Left lung (tissue), 14 donors: ENCODE data around the gene TAF11L5. TPM values are rescaled to one million over a fixed set of nuclear protein-coding genes. Genes with fewer than 3 reads are reported as not detected.
"Not testable (repeated sequence)": the region's sequence is repeated elsewhere in the genome, so short reads cannot be mapped to it uniquely, and the experiment has no call there.

ENCODE experiments used
- ATAC-seq: fragments of 200-7000 bp; cut with Tn5 transposase; one replicate; pipeline ENCODE4 v1.9.1; 2020; ENCODE audit warnings: moderate library complexity
- DNase-seq, 4 donors: peaks; one replicate each; pipeline ENCODE4 v3.0.0-alpha.2; 2013 to 2020
- H3K27ac ChIP-seq, 2 donors: fragments of 200-600 bp; sonication (generic) in 1 of 2; one replicate each; pipeline versions ENCODE4 v1.5.0 to v1.8.0; 2020 to 2021
- H3K27me3 ChIP-seq, 2 donors: fragments of 200-600 bp; sonication (generic) in 1 of 2; one replicate each; pipeline versions ENCODE4 v1.5.0 to v1.8.0; 2020 to 2021
- H3K36me3 ChIP-seq, 2 donors: fragments of 200-600 bp; sonication (generic) in 1 of 2; one replicate each; pipeline versions ENCODE4 v1.5.0 to v1.8.0; 2020 to 2021
- H3K4me1 ChIP-seq, 2 donors: fragments of 200-600 bp; one replicate each; pipeline ENCODE4 v1.8.0; 2021
- H3K4me3 ChIP-seq, 2 donors: fragments of 200-600 bp; sonication (generic) in 1 of 2; one replicate each; pipeline versions ENCODE4 v1.5.0 to v1.8.0; 2020 to 2021; ENCODE audit warnings: mild to moderate bottlenecking in 1 of 2
- H3K9me3 ChIP-seq, 2 donors: fragments of 200-600 bp; sonication (generic) in 1 of 2; one replicate each; pipeline versions ENCODE4 v1.5.0 to v1.8.0; 2020 to 2021
- intact Hi-C, 2 donors: fragments of 100-400 bp; cut with DNase I; formaldehyde crosslinking; loops; one replicate each; pipeline versions ENCODE4 v1.11.2 to v1.14.2; 2022
- long read RNA-seq, 12 donors: library from polyadenylated mRNA in 2 of 12; unstranded in 2 of 12; transcript quantifications; one replicate each; pipeline ENCODE4 v2.0.0 and lab custom pipeline, GENCODE V29; 2019 to 2026
- polyA plus RNA-seq, 6 donors: library from polyadenylated mRNA; unstranded; fragments of 120-200 nt; gene quantifications; one replicate each; pipeline ENCODE4 v1.2.1, GENCODE V29; 2013; ENCODE audit not compliant: insufficient read length in 6 of 6
- total RNA-seq, 2 donors: library from RNA; stranded (reverse); fragmentation: NEBNext Ultra II Directional; extraction: Animal tissue kit (Norgen Biotek cat#: 25700); gene quantifications; one replicate each; pipeline ENCODE4 v1.2.1, GENCODE V29; 2021
- TF ChIP-seq, protein P1 (sequence below), 2 donors: fragments of 200-600 bp; sonication (generic) in 1 of 2; IDR thresholded peaks; one replicate each; pipeline versions ENCODE4 v1.5.0 to v1.8.0; 2021; ENCODE audit warnings: antibody characterized with exemption in 2 of 2
- donor health status: DM: no; HTN: yes; CAD: no.
- donor health status: DM: no; HTN: no; CAD: no.

TAF11L5 gene
- total RNA-seq: not detected
- not detected for polyA plus RNA-seq
- long read RNA-seq, donor 1: 0 reads
- long read RNA-seq, donor 2: 0 reads
- long read RNA-seq, donor 3: 0 reads
- long read RNA-seq, donor 4: 0 reads
- long read RNA-seq, donor 5: 0 reads
- long read RNA-seq, donor 6: 0 reads
- long read RNA-seq, donor 7: 0 reads
- long read RNA-seq, donor 8: 0 reads
- long read RNA-seq, donor 9: 0 reads
- long read RNA-seq, donor 10: 0 reads
- long read RNA-seq, donor 11: 0 reads
- long read RNA-seq, donor 12: 0 reads

DNA sequence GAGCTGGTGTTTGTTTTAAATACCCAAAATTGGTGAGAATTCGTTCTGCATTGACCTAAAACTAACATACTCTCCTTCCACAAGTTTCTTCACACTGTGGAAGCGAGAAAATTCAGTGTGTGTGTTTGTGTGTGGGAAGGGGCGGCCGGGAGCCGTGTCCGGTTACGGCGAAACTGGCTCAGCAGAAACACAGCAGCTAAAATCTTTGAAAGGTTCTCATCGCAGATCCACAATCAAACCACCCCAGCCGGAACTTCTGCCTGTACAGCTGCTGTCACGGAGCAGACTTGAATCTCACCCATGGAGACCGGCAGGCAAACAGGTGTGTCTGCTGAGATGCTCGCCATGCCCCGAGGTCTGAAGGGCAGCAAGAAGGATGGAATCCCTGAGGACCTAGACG lies at the start of gene TAF11L5:
TSS of gene TAF11L5 (plus strand) at position 301 of the 400 bp plus-strand sequence.
- H3K27ac ChIP-seq, intact Hi-C loops, H3K4me3 ChIP-seq, H3K36me3 ChIP-seq, H3K4me1 ChIP-seq, DNase-seq, H3K9me3 ChIP-seq, ATAC-seq, H3K27me3 ChIP-seq: not testable (repeated sequence)

DNA sequence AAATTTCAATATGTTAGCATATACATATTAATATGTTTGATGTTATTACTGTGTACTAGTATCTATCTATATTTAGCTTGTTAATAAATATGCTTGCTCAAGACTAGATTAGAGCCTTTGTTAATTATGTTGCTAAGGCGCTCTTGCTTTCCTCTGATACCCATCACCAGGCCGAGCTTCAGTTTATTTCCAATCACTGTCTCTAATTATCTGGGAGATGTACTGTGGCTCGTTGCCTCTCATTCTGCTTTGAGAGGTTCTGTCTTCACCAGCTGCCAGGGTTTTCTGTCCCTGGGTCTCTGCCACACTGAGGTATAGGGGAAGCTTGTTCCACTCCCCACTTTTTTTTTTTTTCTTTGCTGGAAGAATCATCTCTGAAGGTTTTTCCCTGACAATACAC lies 48.0 kb upstream of the TAF11L5 start:
- Histone ChIP-seq H3K27ac (no peak overlapping the region), H3K4me3 (no peak overlapping the region), H3K27me3 (no peaks in the 10 kb centered on the region), H3K4me1 (no peaks in the 10 kb centered on the region), H3K9me3 (no peaks in the 10 kb centered on the region), H3K36me3 (no peaks in the 10 kb centered on the region)
- no peak for ATAC-seq
- no peak for DNase-seq
- TF ChIP-seq, protein P1, sequence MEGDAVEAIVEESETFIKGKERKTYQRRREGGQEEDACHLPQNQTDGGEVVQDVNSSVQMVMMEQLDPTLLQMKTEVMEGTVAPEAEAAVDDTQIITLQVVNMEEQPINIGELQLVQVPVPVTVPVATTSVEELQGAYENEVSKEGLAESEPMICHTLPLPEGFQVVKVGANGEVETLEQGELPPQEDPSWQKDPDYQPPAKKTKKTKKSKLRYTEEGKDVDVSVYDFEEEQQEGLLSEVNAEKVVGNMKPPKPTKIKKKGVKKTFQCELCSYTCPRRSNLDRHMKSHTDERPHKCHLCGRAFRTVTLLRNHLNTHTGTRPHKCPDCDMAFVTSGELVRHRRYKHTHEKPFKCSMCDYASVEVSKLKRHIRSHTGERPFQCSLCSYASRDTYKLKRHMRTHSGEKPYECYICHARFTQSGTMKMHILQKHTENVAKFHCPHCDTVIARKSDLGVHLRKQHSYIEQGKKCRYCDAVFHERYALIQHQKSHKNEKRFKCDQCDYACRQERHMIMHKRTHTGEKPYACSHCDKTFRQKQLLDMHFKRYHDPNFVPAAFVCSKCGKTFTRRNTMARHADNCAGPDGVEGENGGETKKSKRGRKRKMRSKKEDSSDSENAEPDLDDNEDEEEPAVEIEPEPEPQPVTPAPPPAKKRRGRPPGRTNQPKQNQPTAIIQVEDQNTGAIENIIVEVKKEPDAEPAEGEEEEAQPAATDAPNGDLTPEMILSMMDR (IDR thresholded peaks at IDR 0.05): no peak
- intact Hi-C loops: no loop called here

DNA sequence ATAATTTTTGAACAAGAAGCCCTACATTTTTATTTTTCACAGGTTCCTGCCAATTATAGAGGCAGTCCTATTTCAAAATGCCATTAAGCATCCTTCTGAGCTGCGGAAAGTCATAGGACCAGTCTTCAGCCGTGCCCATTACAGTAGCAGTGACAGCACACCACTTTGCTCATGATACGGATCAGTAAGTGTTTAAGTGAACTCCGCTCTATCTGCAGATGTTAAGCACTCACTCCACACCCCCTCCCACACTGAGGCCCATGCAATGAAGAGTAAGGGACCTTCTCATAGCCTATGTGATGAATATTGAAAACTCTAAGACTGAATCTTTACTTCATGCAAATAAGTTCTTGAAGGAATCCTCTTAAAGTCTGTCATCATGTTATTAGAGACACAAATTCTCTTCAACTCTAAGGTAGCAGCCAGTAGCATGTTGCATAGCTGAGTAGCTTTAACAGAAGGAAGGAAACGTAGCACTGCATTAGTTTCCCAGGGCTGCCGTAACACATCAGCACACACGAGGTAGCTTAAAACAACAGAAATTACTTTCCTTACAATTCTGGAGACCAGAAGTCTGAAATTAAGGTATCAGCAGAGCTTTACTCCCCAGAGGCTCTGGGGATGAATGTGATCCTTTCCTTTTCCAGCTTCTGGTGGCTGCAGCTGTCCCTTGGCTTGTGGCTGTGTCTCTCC lies 47.3 kb upstream of the TAF11L5 start:
- Histone ChIP-seq H3K9me3 (no peaks in the 10 kb centered on the region), H3K36me3 (no peaks in the 10 kb centered on the region), H3K27me3 (no peaks in the 10 kb centered on the region), H3K4me1 (no peaks in the 10 kb centered on the region), H3K4me3 (no peak overlapping the region), H3K27ac (no peak overlapping the region)
- intact Hi-C loops: no loop called here
- no peak for DNase-seq
- TF ChIP-seq, protein P1 (IDR thresholded peaks at IDR 0.05): no peak
- ATAC-seq: no peak

DNA sequence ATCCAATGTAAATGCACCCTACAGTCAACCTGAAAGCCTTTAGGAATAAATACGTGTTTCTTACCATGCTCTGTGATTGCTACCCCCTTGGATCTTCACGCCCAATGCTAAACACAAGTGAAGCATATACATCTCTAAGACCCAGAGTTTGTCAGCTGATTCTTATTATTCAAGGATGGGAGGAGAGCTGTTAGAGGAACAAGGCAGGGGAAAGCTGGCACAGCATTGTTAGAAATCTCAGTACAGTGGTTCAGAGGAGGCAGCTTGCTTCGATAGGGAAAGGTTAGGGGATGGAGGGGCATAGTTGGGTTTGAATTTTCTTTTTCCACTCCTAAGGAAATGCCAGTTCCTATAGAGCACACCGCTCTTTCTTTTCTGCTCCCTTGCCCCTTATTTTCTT lies 43.7 kb upstream of the TAF11L5 start:
- H3K36me3 ChIP-seq: no peaks in the 10 kb centered on the region
- no peak overlapping the region for H3K27ac ChIP-seq
- no peaks in the 10 kb centered on the region for H3K27me3 ChIP-seq
- H3K4me3 ChIP-seq: no peak overlapping the region
- ATAC-seq (no peak), DNase-seq (no peak)
- no peaks in the 10 kb centered on the region for H3K4me1 ChIP-seq
- intact Hi-C loops: loop anchor here in 1 of 2 donors (10.0 kb wide), 1 partner anchor 603 kb away; no protein-coding TSS in a partner anchor
- H3K9me3 ChIP-seq: no peaks in the 10 kb centered on the region
- TF ChIP-seq, protein P1 (IDR thresholded peaks at IDR 0.05): no peak

DNA sequence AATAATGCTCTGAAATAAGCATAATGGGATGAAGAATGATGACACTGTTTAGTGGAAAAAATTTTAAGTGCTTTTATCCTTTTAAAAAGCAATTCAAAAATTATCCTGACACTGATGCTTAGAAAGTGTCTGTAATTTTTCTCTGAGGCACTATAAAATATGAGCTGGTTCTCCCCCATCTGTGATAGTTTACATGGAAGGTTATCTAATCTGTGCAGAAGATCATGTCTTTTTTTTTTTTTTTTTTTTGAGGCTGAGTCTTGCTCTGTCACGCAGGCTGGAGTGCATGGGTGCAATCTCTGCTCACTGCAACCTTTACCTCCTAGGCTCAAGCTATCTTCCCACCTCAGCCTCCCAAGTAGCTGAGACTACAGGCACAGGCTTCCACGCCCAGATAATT lies 42.2 kb upstream of the TAF11L5 start:
- Histone ChIP-seq H3K9me3 (no peaks in the 10 kb centered on the region), H3K36me3 (no peaks in the 10 kb centered on the region), H3K4me3 (no peak overlapping the region), H3K27me3 (no peaks in the 10 kb centered on the region), H3K27ac (no peak overlapping the region), H3K4me1 (no peaks in the 10 kb centered on the region)
- intact Hi-C loops: loop anchor here in 1 of 2 donors (10.0 kb wide), 1 partner anchor 602 kb away; no protein-coding TSS in a partner anchor
- TF ChIP-seq, protein P1 (IDR thresholded peaks at IDR 0.05): no peak
- DNase-seq (no peak), ATAC-seq (no peak)

DNA sequence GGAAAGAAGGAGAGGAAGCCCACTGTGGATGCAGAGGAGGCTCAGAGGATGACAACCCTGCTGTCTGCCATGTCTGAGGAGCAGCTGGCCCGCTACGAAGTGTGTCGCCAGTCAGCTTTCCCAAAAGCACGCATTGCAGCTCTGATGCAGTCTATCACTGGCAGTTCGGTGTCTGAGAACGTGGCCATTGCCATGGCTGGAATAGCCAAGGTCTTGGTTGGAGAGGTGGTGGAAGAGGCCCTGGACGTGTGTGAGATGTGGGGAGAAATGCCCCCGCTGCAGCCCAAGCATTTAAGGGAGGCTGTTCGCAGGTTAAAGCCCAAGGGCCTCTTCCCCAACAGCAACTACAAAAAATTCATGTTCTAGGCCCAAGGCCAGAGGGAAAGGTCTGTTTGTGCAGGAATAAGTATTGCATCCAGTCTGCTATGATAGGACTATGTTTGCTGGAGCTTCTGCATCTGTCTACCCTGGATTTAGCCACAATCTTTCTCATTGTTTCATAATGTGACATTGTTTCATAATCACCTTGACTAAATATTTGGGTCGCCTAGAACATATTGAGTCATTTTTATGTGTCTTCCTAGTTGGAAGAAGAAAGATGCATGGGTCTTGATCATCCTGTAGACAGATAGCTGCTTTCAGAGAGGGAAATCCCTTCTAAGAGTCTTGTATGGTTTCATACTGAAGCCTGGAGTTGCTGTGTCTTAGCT lies 38.4 kb upstream of the TAF11L5 start:
- not testable (repeated sequence) for DNase-seq, H3K4me1 ChIP-seq, H3K9me3 ChIP-seq, H3K27ac ChIP-seq, ATAC-seq, H3K36me3 ChIP-seq, H3K4me3 ChIP-seq, H3K27me3 ChIP-seq
- intact Hi-C loops: loop anchor here in 1 of 2 donors (10.0 kb wide), 1 partner anchor 598 kb away; no protein-coding TSS in a partner anchor
